Kidney capillary endothelial cell (primary cell): Measurements from ENCODE around the gene RCAN2.
"Not testable (repeated sequence)": the region's sequence is repeated elsewhere in the genome, so short reads cannot be mapped to it uniquely, and the experiment has no call there.

ENCODE experiments used
- DNase-seq: peaks from one replicate; pipeline ENCODE4 v3.0.0-alpha.2; 2018; ENCODE audit warnings: low spot score

Gene RCAN2

GRCh38 chr6:46333481-46333880 lies 157.8 kb downstream of the RCAN2 start:
- no peak for DNase-seq

GRCh38 chr6:46332448-46332847 lies 158.8 kb downstream of the RCAN2 start:
- not testable (repeated sequence) for DNase-seq

GRCh38 chr6:46331461-46331860 lies 159.8 kb downstream of the RCAN2 start:
- no peak for DNase-seq

GRCh38 chr6:46329568-46329967 lies 161.7 kb downstream of the RCAN2 start:
- DNase-seq: no peak

GRCh38 chr6:46327779-46328178 lies 163.5 kb downstream of the RCAN2 start:
- no peak for DNase-seq

GRCh38 chr6:46325561-46326530 lies 165.4 kb downstream of the RCAN2 start:
- no peak for DNase-seq

GRCh38 chr6:46324706-46325105 lies 166.5 kb downstream of the RCAN2 start:
- DNase-seq: no peak

GRCh38 chr6:46323966-46324622 lies 167.2 kb downstream of the RCAN2 start:
- no peak for DNase-seq

- DNase-seq: peak; percentile 81
Measured at GRCh38 chr6:46323312-46323965, 167.8 kb downstream of the RCAN2 start.

- no peak for DNase-seq
Measured at GRCh38 chr6:46320505-46320904, 170.7 kb downstream of the RCAN2 start.

GRCh38 chr6:46315589-46315988 lies 175.7 kb downstream of the RCAN2 start:
- DNase-seq: peak; percentile 66

- no peak for DNase-seq
Measured at GRCh38 chr6:46312654-46313053, 178.6 kb downstream of the RCAN2 start.

- DNase-seq: no peak
Measured at GRCh38 chr6:46310196-46310595, 181.1 kb downstream of the RCAN2 start.

- DNase-seq: no peak
Measured at GRCh38 chr6:46306431-46306830, 184.8 kb downstream of the RCAN2 start.

GRCh38 chr6:46305833-46306232 lies 185.4 kb downstream of the RCAN2 start:
- no peak for DNase-seq

- no peak for DNase-seq
Measured at GRCh38 chr6:46305236-46305635, 186.0 kb downstream of the RCAN2 start.

GRCh38 chr6:46302816-46303215 lies 188.4 kb downstream of the RCAN2 start:
- no peak for DNase-seq

GRCh38 chr6:46302176-46302575 lies 189.1 kb downstream of the RCAN2 start:
- DNase-seq: no peak

GRCh38 chr6:46299253-46299652 lies 192.0 kb downstream of the RCAN2 start:
- DNase-seq: no peak

GRCh38 chr6:46296586-46296985 lies 194.7 kb downstream of the RCAN2 start:
- DNase-seq: no peak

GRCh38 chr6:46293641-46294316 lies 197.5 kb downstream of the RCAN2 start:
- no peak for DNase-seq

- no peak for DNase-seq
Measured at GRCh38 chr6:46291880-46292279, 199.4 kb downstream of the RCAN2 start.
